HL-60/S4 treated with phorbol 12-myristate 13-acetate at 8.2 ng/mL for 4 days and 3 days (cell line): Measurements from ENCODE around the gene USP48.
"Not testable (repeated sequence)": the region's sequence is repeated elsewhere in the genome, so short reads cannot be mapped to it uniquely, and the experiment has no call there.

Experiments used
- in situ Hi-C: fragments of 300-500 bp; cut with MboI; formaldehyde crosslinking; loops from 2 replicates; pipeline ENCODE4 v1.15.0; 2022; ENCODE audit warnings: low sequenced_read_pairs

Gene USP48

GRCh38 chr1:21782868-21783678 is at the start of gene USP48:
Gene USP48 (minus strand): TSS chr1:21783149. CDS start chr1:21782957, 192 bp downstream.
- in situ Hi-C loops = no loop called here

- in situ Hi-C loops = no loop called here
Observed at GRCh38 chr1:21831454-21831970, 48.6 kb upstream of the USP48 start.

- in situ Hi-C loops = no loop called here
Observed at GRCh38 chr1:21830792-21831453, 48.0 kb upstream of the USP48 start.

- in situ Hi-C loops = no loop called here
Observed at GRCh38 chr1:21829294-21829693, 46.3 kb upstream of the USP48 start.

- in situ Hi-C loops = no loop called here
Observed at GRCh38 chr1:21828506-21829210, 45.7 kb upstream of the USP48 start.

- in situ Hi-C loops = no loop called here
Observed at GRCh38 chr1:21828075-21828474, 45.1 kb upstream of the USP48 start.

- in situ Hi-C loops = no loop called here
Observed at GRCh38 chr1:21827141-21827679, 44.3 kb upstream of the USP48 start.

- in situ Hi-C loops = not testable (repeated sequence)
Observed at GRCh38 chr1:21826694-21827093, 43.7 kb upstream of the USP48 start.

- in situ Hi-C loops = no loop called here
Observed at GRCh38 chr1:21825393-21825792, 42.4 kb upstream of the USP48 start.

GRCh38 chr1:21824926-21825325 is 42.0 kb upstream of the USP48 start:
- in situ Hi-C loops = no loop called here

- in situ Hi-C loops = no loop called here
Observed at GRCh38 chr1:21823980-21824702, 41.2 kb upstream of the USP48 start.

GRCh38 chr1:21823206-21823979 is 40.4 kb upstream of the USP48 start:
- in situ Hi-C loops = no loop called here

GRCh38 chr1:21822349-21822748 is 39.4 kb upstream of the USP48 start:
- in situ Hi-C loops = no loop called here

- in situ Hi-C loops = no loop called here
Observed at GRCh38 chr1:21821385-21822019, 38.6 kb upstream of the USP48 start.

GRCh38 chr1:21820597-21821232 is 37.8 kb upstream of the USP48 start:
- in situ Hi-C loops = no loop called here

GRCh38 chr1:21818656-21819055 is 35.7 kb upstream of the USP48 start:
- in situ Hi-C loops = no loop called here

- in situ Hi-C loops = no loop called here
Observed at GRCh38 chr1:21816602-21817302, 33.8 kb upstream of the USP48 start.

- in situ Hi-C loops = no loop called here
Observed at GRCh38 chr1:21815724-21816321, 32.9 kb upstream of the USP48 start.
